Stomach (tissue), 9 donors: ENCODE data around the gene FUS. TPM values are rescaled to one million over a fixed set of nuclear protein-coding genes. Genes with fewer than 3 reads are reported as not detected.

Experiments
- DNase-seq, 2 donors: peaks; one replicate each; pipeline versions ENCODE4 v3.0.0 to v3.0.0-alpha.2; 2013 to 2019
- H3K27ac ChIP-seq, 5 donors: fragments of 200-600 bp in 4 of 5; sonication (generic) in 4 of 5; one replicate each; pipeline ENCODE4 v1.5.1; 2013 to 2019; ENCODE audit warnings: mild to moderate bottlenecking in 1 of 5, moderate library complexity in 1 of 5
- H3K27me3 ChIP-seq, 3 donors: fragments of 200-600 bp; sonication (generic); one replicate each; pipeline ENCODE4 v1.5.1; 2017 to 2019; ENCODE audit warnings: mixed run types in 1 of 3
- H3K36me3 ChIP-seq, 4 donors: fragments of 200-600 bp; sonication (generic); 1 replicate in 3 of 4; 2 replicates in 1 of 4; pipeline ENCODE4 v1.5.1; 2016 to 2019
- H3K4me1 ChIP-seq, 4 donors: fragments of 200-600 bp; sonication (generic); one replicate each; pipeline ENCODE4 v1.5.1; 2016 to 2019
- H3K4me3 ChIP-seq, 4 donors: fragments of 200-600 bp; sonication (generic) in 3 of 4; one replicate each; pipeline ENCODE4 v1.5.1; 2016 to 2019; ENCODE audit warnings: mild to moderate bottlenecking in 1 of 4
- H3K9me3 ChIP-seq, 4 donors: fragments of 200-600 bp; sonication (generic); one replicate each; pipeline ENCODE4 v1.5.1; 2016 to 2019
- EP300 ChIP-seq: sonication (generic); formaldehyde crosslinking; IDR thresholded peaks from one replicate; pipeline ENCODE4 v1.6.1; 2017; ENCODE audit warnings: antibody characterized with exemption
- POLR2A ChIP-seq, 4 donors: fragments of 450-650 bp; IDR thresholded peaks; one replicate each; pipeline ENCODE4 v1.6.1; 2016; ENCODE audit warnings: antibody characterized with exemption in 4 of 4, control low read depth in 2 of 4, mild to moderate bottlenecking in 1 of 4, moderate library complexity in 1 of 4
- POLR2AphosphoS5 ChIP-seq, 3 donors: sonication (generic); formaldehyde crosslinking; IDR thresholded peaks; one replicate each; pipeline ENCODE4 v1.6.1; 2016; ENCODE audit warnings: antibody characterized with exemption in 3 of 3
- WGBS, 5 donors: extraction: QIAGEN DNeasy Blood & Tissue Kit in 3 of 5; methylation state at CpG; one replicate each; pipeline versions ENCODE4 v1.1.5 to v1.1.7; 2013 to 2018; 5-methylcytosine and 5-hydroxymethylcytosine counted together
- intact Hi-C: fragments of 100-400 bp; cut with DNase I; formaldehyde crosslinking; loops from one replicate; pipeline ENCODE4 v1.15.1; 2023; ENCODE audit warnings: low total_unique reads
- polyA plus RNA-seq, 3 donors: library from polyadenylated mRNA; stranded (reverse); fragments of 200-250 nt; gene quantifications; one replicate each; pipeline ENCODE4 v1.2.3, GENCODE V29; 2013
- total RNA-seq, 5 donors: library from RNA; depleted of rRNA; stranded (reverse); fragments of >200 nt; gene quantifications; one replicate each; pipeline versions ENCODE4 v1.1.0 to v1.2.3, GENCODE V29; 2014 to 2016
- TF ChIP-seq, protein P1 (sequence below), 7 experiments: fragments of 450-650 bp in 4 of 7; fragments of 200-600 bp in 3 of 7; sonication (generic) in 3 of 7; IDR thresholded peaks; one replicate each; pipeline ENCODE4 v1.5.1; 2016 to 2019; ENCODE audit warnings: antibody characterized with exemption in 7 of 7, control low read depth in 2 of 7, mild to moderate bottlenecking in 1 of 7
- donor health status: healthy with polysubstance abuse.
- donor health status: Bipolar disorder and iron deficiency.
- donor health status: healthy.

The FUS gene
- total and polyA plus RNA-seq, 8 donors = 41.1 to 175 (median 122) TPM

DNA sequence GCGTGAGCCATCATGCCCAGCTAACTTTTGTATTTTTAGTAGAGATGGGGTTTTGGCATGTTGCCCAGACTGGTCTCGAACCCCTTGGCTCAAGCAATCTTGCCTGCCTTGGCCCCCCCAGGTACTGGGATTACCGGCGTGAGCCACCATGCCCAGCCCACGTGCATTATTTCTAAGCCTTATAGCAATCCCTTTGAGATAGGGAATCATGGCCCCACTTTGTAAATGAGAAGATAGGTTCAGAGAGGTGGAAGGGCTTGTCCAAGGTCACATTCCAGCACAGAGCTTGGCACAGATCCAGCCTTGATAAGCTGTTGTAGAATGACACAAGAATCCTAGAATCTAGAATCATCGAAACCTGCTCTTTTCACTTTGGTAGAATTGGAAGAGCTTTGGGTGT is 26.8 kb downstream of the FUS start:
- intact Hi-C loops = no loop called here
- Histone ChIP-seq H3K4me1 (peaks cover 5 to 19% (median 12%) of the 10 kb centered on the region in 4 donors), H3K4me3 (no peak overlapping the region), H3K27me3 (peaks cover 0 to 20% (median 0%) of the 10 kb centered on the region in 3 donors), H3K36me3 (no peaks in the 10 kb centered on the region), H3K9me3 (no peaks in the 10 kb centered on the region), H3K27ac (no peak overlapping the region)
- WGBS, 5 donors = 32 to 53% (median 34%) methylated on average over 6 of the region's 6 CpGs
- no peak for TF ChIP-seq POLR2A (IDR thresholded peaks at IDR 0.05)
- TF ChIP-seq EP300 = no peak
- TF ChIP-seq, protein P1, sequence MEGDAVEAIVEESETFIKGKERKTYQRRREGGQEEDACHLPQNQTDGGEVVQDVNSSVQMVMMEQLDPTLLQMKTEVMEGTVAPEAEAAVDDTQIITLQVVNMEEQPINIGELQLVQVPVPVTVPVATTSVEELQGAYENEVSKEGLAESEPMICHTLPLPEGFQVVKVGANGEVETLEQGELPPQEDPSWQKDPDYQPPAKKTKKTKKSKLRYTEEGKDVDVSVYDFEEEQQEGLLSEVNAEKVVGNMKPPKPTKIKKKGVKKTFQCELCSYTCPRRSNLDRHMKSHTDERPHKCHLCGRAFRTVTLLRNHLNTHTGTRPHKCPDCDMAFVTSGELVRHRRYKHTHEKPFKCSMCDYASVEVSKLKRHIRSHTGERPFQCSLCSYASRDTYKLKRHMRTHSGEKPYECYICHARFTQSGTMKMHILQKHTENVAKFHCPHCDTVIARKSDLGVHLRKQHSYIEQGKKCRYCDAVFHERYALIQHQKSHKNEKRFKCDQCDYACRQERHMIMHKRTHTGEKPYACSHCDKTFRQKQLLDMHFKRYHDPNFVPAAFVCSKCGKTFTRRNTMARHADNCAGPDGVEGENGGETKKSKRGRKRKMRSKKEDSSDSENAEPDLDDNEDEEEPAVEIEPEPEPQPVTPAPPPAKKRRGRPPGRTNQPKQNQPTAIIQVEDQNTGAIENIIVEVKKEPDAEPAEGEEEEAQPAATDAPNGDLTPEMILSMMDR (IDR thresholded peaks at IDR 0.05) = no peak
- no peak for TF ChIP-seq POLR2AphosphoS5 (IDR thresholded peaks at IDR 0.05)
- DNase-seq = no peak

DNA sequence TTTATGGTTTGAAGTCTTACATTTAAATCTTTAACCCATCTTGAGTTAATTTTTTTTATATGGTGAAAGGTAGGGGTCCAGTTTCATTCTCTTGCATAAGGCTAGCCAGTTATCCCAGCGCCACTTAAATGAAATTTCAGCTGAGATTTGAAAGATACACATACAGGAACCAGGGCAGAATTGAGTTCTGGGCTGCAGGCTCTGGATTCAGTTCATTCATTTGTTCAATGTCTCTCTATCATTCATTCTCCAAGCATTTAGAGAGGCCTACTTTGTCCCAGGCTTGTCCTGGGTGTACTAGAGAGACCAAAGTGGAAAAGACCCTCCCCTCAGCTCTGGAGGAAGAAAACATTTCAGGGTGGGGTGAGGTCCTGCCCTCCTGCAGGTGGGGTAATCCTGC is 33.4 kb downstream of the FUS start:
- TF ChIP-seq EP300 (no peak), POLR2AphosphoS5 (IDR thresholded peaks at IDR 0.05) (no peak), POLR2A (IDR thresholded peaks at IDR 0.05) (no peak)
- TF ChIP-seq, protein P1 (IDR thresholded peaks at IDR 0.05) = no peak
- WGBS, 5 donors = 95 to 100% (median 97%) methylated on average over 1 of the region's 1 CpG
- H3K27me3 ChIP-seq = peaks cover 4 to 58% (median 44%) of the 10 kb centered on the region in 3 donors

DNA sequence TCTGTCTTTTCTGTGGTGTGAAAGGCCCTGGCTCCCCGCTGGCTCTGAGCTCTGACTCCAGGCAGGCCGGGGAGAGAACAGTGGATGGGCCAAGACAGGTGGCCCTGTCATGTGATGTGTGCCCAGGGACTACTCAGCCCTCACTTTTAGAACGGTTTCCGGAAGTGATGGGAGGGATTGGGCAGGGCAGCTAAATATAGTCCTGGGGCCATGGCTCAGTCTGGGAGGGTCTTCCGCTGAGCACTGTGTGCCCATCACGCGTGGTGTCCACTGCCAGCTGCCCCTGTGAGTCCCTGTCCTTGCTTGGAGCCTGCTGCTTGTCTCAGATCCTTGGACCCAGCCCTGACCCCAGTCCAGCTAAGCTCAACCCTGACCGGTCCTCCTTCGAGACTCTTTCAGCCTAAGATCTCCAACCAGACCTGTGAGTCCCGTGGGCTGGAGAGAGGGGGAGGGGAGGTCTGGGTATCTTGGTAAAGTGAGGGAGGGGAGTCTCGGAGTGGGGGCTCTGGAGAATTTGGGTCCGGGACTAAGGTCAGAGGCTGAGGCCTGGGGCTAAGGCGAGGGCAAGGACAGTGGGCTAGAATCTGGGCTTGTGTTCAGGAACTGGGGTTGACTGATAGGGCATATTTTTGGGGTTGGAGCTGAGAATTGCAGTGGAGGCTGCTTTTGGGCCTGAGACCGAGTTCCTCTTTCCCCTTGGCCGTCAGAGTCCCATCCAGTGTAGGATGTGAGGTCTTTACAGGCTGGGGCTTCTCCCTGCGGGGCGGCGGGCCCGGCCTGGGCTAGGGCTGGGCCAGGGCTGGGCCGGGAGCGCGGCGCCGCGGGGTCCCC is 34.2 kb downstream of the FUS start, which contains the start of gene TRIM72:
TSS of gene TRIM72 (plus strand) at position 243 of the 831 bp plus-strand sequence. CDS start 620 bp downstream, outside the sequence.
- TF ChIP-seq, protein P1 (IDR thresholded peaks at IDR 0.05) = no peak
- TF ChIP-seq EP300 = no peak
- TF ChIP-seq POLR2AphosphoS5 (IDR thresholded peaks at IDR 0.05) = no peak
- no peak for TF ChIP-seq POLR2A (IDR thresholded peaks at IDR 0.05)
- Histone ChIP-seq H3K4me1 (peaks cover 25 to 30% (median 28%) of the 10 kb centered on the region in 4 donors), H3K27ac (no peak within 1 kb of the TSS), H3K36me3 (no peaks in the 10 kb centered on the region), H3K27me3 (peaks cover 4 to 64% (median 45%) of the 10 kb centered on the region in 3 donors), H3K9me3 (no peaks in the 10 kb centered on the region), H3K4me3 (peak within 1 kb of the TSS; percentile 39 to 61 (median 46))
- intact Hi-C loops = no loop called here
- no peak for DNase-seq
- 64 to 83% (median 78%) methylated on average over 12 to 25 of the region's 25 CpGs for WGBS, 5 donors

More for the DNA sequence above, 33.4 kb downstream of the FUS start:
- no peak overlapping the region for H3K27ac ChIP-seq
- intact Hi-C loops = no loop called here
- peaks cover 25 to 30% (median 28%) of the 10 kb centered on the region in 4 donors for H3K4me1 ChIP-seq
- no peaks in the 10 kb centered on the region for H3K36me3 ChIP-seq
- no peak overlapping the region for H3K4me3 ChIP-seq
- H3K9me3 ChIP-seq = no peaks in the 10 kb centered on the region
- no peak for DNase-seq

DNA sequence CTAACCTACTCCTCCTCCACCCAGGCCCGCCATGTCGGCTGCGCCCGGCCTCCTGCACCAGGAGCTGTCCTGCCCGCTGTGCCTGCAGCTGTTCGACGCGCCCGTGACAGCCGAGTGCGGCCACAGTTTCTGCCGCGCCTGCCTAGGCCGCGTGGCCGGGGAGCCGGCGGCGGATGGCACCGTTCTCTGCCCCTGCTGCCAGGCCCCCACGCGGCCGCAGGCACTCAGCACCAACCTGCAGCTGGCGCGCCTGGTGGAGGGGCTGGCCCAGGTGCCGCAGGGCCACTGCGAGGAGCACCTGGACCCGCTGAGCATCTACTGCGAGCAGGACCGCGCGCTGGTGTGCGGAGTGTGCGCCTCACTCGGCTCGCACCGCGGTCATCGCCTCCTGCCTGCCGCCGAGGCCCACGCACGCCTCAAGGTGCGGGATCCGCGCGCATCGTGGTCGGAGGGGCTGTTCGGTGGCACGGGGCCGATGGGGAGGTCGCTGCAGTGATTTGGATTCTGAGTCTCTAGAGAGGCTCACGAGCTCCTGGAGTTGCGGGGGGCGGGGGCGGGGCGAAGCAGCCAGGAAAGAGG is 34.9 kb downstream of the FUS start:
- Histone ChIP-seq H3K9me3 (no peaks in the 10 kb centered on the region), H3K27me3 (peaks cover 4 to 71% (median 47%) of the 10 kb centered on the region in 3 donors), H3K4me1 (peaks cover 25 to 30% (median 28%) of the 10 kb centered on the region in 4 donors), H3K27ac (no peak overlapping the region), H3K36me3 (no peaks in the 10 kb centered on the region), H3K4me3 (peak overlapping the region; percentile 39 to 61 (median 46))
- DNase-seq = peak in 1 of 2 donors; percentile 52
- intact Hi-C loops = no loop called here
- no peak for TF ChIP-seq POLR2AphosphoS5 (IDR thresholded peaks at IDR 0.05)
- TF ChIP-seq EP300 = no peak
- TF ChIP-seq, protein P1 (IDR thresholded peaks at IDR 0.05) = no peak
- no peak for TF ChIP-seq POLR2A (IDR thresholded peaks at IDR 0.05)
- 0 to 21% (median 4%) methylated on average over 10 to 58 of the region's 58 CpGs for WGBS, 5 donors
